Endothelial cell of umbilical vein (primary cell): ENCODE data around the gene SLC1A1. TPM values are rescaled to one million over a fixed set of nuclear protein-coding genes. Genes with fewer than 3 reads are reported as not detected.

Source experiments
- BruUV-seq: library from RNA; stranded (reverse); fragments of 400-500 nt; replicated peaks from 2 replicates; lab custom pipeline; 2021; lab: Mats Ljungman, UMichigan
- CTCF ChIA-PET: fragments of 300-600, 350-600 bp; sonication (Branson Sonifier 250); formaldehyde crosslinking; loops from one replicate; lab custom pipeline; 2021; ENCODE audit warnings: antibody characterized with exemption, inconsistent platforms; lab: Charles Lee
- POLR2A ChIA-PET: fragments of 300-600, 350-600 bp; sonication (Branson Sonifier 250); formaldehyde crosslinking; loops from one replicate; lab custom pipeline; 2021; ENCODE audit warnings: antibody characterized with exemption, inconsistent platforms; lab: Charles Lee
- DNase-seq: peaks from one replicate; pipeline ENCODE4 v3.0.0-alpha.2; 2011; ENCODE audit warnings: low read depth, low spot score
- FAIRE-seq: peaks from 2 replicates; lab custom pipeline; 2011; peaks lifted over from hg19 to GRCh38; lab: Jason Lieb, UNC
- H2AFZ ChIP-seq: 2 replicates; pipeline ENCODE4 v1.6.0; 2012; ENCODE audit warnings: low read depth, low read length, control low read depth, inconsistent platforms
- H3K27ac ChIP-seq: 2 replicates; pipeline ENCODE4 v1.5.1; 2011; ENCODE audit warnings: low read depth, mild to moderate bottlenecking, control low read depth, low read length, moderate library complexity; ENCODE audit not compliant: insufficient read depth
- H3K27me3 ChIP-seq, 2 experiments: 2 replicates each; pipeline versions ENCODE4 v1.6.0 to v1.6.1; 2011; ENCODE audit warnings: low read length in 2 of 2, mixed read lengths in 1 of 2; ENCODE audit not compliant: control insufficient read depth in 2 of 2, insufficient read depth in 2 of 2
- H3K36me3 ChIP-seq, 2 experiments: 2 replicates in 1 of 2; 3 replicates in 1 of 2; pipeline ENCODE4 v1.5.1; 2011; ENCODE audit warnings: low read length in 2 of 2, mild to moderate bottlenecking in 1 of 2, moderate library complexity in 1 of 2; ENCODE audit not compliant: control insufficient read depth in 2 of 2, insufficient read depth in 2 of 2; ENCODE audit errors: extremely low read depth in 1 of 2
- H3K4me1 ChIP-seq: 3 replicates; pipeline ENCODE4 v1.5.1; 2011; ENCODE audit warnings: mild to moderate bottlenecking, low read length; ENCODE audit not compliant: control insufficient read depth, insufficient read depth; ENCODE audit errors: extremely low read depth
- H3K4me2 ChIP-seq: 2 replicates; pipeline ENCODE4 v1.6.1; 2011; ENCODE audit warnings: low read length, control low read depth, mixed read lengths; ENCODE audit not compliant: insufficient read depth
- H3K4me3 ChIP-seq, 3 experiments: fragments of 200-600 bp in 1 of 3; sonication (generic), shearing (Covaris generic) in 1 of 3; replicated peaks in 1 of 3; 2 replicates each; pipeline ENCODE4 v1.5.1; 2011 to 2016; ENCODE audit warnings: control low read depth in 3 of 3, low read length in 3 of 3, mild to moderate bottlenecking in 2 of 3, inconsistent platforms in 1 of 3, low read depth in 1 of 3, moderate library complexity in 1 of 3; ENCODE audit not compliant: insufficient read depth in 1 of 3
- H3K79me2 ChIP-seq: 2 replicates; pipeline ENCODE4 v1.6.0; 2012; ENCODE audit warnings: low read length, inconsistent platforms; ENCODE audit not compliant: control insufficient read depth, insufficient read depth
- H3K9ac ChIP-seq: replicated peaks from 2 replicates; pipeline ENCODE3; 2011; ENCODE audit warnings: low read length, control low read depth; ENCODE audit not compliant: insufficient read depth; ENCODE audit errors: extremely low read depth
- H3K9me1 ChIP-seq: replicated peaks from 3 replicates; pipeline ENCODE4 v1.6.0; 2011; ENCODE audit warnings: mild to moderate bottlenecking, low read length; ENCODE audit not compliant: control insufficient read depth, insufficient read depth; ENCODE audit errors: extremely low read depth
- H3K9me3 ChIP-seq: replicated peaks from 2 replicates; pipeline ENCODE4 v1.5.1; 2012; ENCODE audit warnings: low read length, inconsistent platforms; ENCODE audit not compliant: control insufficient read depth, insufficient read depth
- H4K20me1 ChIP-seq: replicated peaks from 2 replicates; pipeline ENCODE3; 2011; ENCODE audit warnings: mild to moderate bottlenecking, low read length; ENCODE audit not compliant: control insufficient read depth, insufficient read depth; ENCODE audit errors: extremely low read depth
- EZH2 ChIP-seq: IDR thresholded peaks from 2 replicates; pipeline ENCODE4 v1.6.1; 2012; ENCODE audit warnings: borderline replicate concordance, low read depth, mild to moderate bottlenecking, moderate library complexity, low read length, inconsistent platforms; ENCODE audit not compliant: severe bottlenecking
- FOS ChIP-seq: IDR thresholded peaks from 2 replicates; pipeline ENCODE4 v1.6.1; 2011; ENCODE audit warnings: mild to moderate bottlenecking, low read length, moderate library complexity, borderline replicate concordance; ENCODE audit not compliant: insufficient read depth
- GATA2 ChIP-seq: IDR thresholded peaks from 2 replicates; pipeline ENCODE4 v1.7.0; 2011; ENCODE audit warnings: low read depth, mild to moderate bottlenecking, moderate library complexity, mixed read lengths, low read length; ENCODE audit not compliant: insufficient read length, insufficient read depth
- JUN ChIP-seq: IDR thresholded peaks from 2 replicates; pipeline ENCODE4 v1.6.1; 2011; ENCODE audit warnings: borderline replicate concordance, low read depth; ENCODE audit not compliant: insufficient read length, insufficient read depth
- MYC ChIP-seq: IDR thresholded peaks from one replicate; pipeline ENCODE4 v1.6.1; 2011; ENCODE audit warnings: mild to moderate bottlenecking, low read depth, low read length
- POLR2A ChIP-seq: IDR thresholded peaks from 2 replicates; pipeline ENCODE4 v1.6.1; 2012; ENCODE audit warnings: low read depth, mild to moderate bottlenecking, control low read depth, low read length
- POLR2AphosphoS5 ChIP-seq: IDR thresholded peaks from 2 replicates; pipeline ENCODE4 v1.6.1; 2012; ENCODE audit warnings: low read depth, mild to moderate bottlenecking, control low read depth, low read length, moderate library complexity; ENCODE audit not compliant: insufficient read depth
- dilution Hi-C: fragments of 300-500 bp; cut with MboI; formaldehyde crosslinking; loops from one replicate; pipeline ENCODE4 v1.15.0; 2019; ENCODE audit warnings: low sequenced_read_pairs; ENCODE audit not compliant: extremely low pct_ligation_motif_present
- intact Hi-C: fragments of 100-400 bp; cut with micrococcal nuclease; formaldehyde crosslinking; loops from one replicate; pipeline ENCODE4 v1.10.0; 2022
- polyA plus RNA-seq, 4 experiments: library from polyadenylated mRNA; depleted of rRNA in 3 of 4; stranded (reverse) in 3 of 4; unstranded in 1 of 4; fragments of >200 nt; gene quantifications; 2 replicates each; pipeline versions ENCODE4 v1.2.1 to v1.2.3, GENCODE V29; 2011 to 2012; ENCODE audit warnings: missing spikeins in 1 of 4
- total RNA-seq: library from RNA; stranded (reverse); gene quantifications from 2 replicates; pipeline ENCODE4 v1.2.3, GENCODE V29; 2021
- TF ChIP-seq, protein P1 (sequence below), 2 donors: IDR thresholded peaks; 1 replicate in 1 of 2; 2 replicates in 1 of 2; pipeline ENCODE4 v1.5.1; 2011; ENCODE audit warnings: low read length in 2 of 2, mild to moderate bottlenecking in 2 of 2, moderate library complexity in 2 of 2, control low read depth in 1 of 2, inconsistent platforms in 1 of 2, low read depth in 1 of 2; ENCODE audit not compliant: insufficient read depth in 1 of 2; ENCODE audit errors: extremely low read depth in 1 of 2
- TF ChIP-seq, protein P2 (sequence below): IDR thresholded peaks from 2 replicates; pipeline ENCODE4 v1.6.1; 2011; ENCODE audit not compliant: insufficient read depth, insufficient read length

The SLC1A1 gene
- total and polyA plus RNA-seq, 2 donors (not counting 3 experiments of a cell fraction or from before 2014, with no cell fraction given) = 5.8 to 8.3 TPM

DNA sequence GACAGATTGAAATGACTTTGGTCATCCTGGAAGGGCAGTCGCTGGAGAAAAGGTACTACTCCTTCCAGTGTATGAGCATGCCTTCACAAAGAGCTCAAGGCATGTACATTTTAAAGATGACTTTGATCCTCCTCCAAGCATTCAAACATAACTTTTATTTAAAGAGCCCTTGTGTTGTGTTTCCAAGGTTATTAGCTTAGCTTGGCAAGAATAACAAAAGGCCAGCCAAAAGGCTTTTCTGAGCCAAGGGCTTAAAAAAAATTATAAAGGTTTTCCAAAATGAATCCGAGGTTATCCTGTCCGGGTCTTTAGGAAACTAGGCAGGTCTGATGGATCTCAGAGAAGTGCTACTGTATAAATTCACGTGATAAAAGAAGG lies 100.8 kb downstream of the SLC1A1 start:
- H3K9me3 ChIP-seq = no peaks in the 10 kb centered on the region
- intact Hi-C loops = no loop called here
- no peak overlapping the region for H2AFZ ChIP-seq

DNA sequence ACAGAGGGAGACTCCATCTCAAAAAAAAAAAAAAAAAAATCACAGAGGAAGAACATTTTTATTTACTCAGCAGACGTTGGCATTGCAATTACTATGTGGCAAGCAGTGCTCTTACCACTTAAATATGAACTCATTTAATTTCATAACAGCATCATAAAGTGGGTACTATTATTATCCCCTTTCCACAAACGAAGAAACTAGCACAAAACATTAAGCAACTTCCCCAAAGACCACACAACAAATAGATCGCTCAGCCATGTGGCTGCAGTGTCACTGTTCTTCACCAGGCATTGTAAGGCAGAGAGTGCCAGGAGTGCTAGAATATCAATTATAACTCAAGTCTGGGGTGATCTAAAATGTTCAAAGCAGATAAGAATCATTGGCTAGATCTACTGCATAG lies 102.0 kb downstream of the SLC1A1 start:
- Histone ChIP-seq H3K4me3 (no peak overlapping the region), H2AFZ (no peak overlapping the region), H3K36me3 (no peaks in the 10 kb centered on the region), H3K4me1 (peaks cover 17% of the 10 kb centered on the region), H3K9me3 (no peaks in the 10 kb centered on the region), H3K9ac (no peak overlapping the region), H3K79me2 (no peaks in the 10 kb centered on the region), H3K27me3 (no peaks in the 10 kb centered on the region), H3K4me2 (no peak overlapping the region), H3K27ac (no peak overlapping the region), H3K9me1 (no peaks in the 10 kb centered on the region), H4K20me1 (no peaks in the 10 kb centered on the region)
- no peak for FAIRE-seq
- dilution Hi-C loops (no loop called here), intact Hi-C loops (no loop called here)
- no peak for DNase-seq
- TF ChIP-seq POLR2AphosphoS5 (no peak), GATA2 (no peak), JUN (no peak), MYC (no peak), EZH2 (no peak), FOS (no peak), POLR2A (no peak)
- TF ChIP-seq, protein P1, sequence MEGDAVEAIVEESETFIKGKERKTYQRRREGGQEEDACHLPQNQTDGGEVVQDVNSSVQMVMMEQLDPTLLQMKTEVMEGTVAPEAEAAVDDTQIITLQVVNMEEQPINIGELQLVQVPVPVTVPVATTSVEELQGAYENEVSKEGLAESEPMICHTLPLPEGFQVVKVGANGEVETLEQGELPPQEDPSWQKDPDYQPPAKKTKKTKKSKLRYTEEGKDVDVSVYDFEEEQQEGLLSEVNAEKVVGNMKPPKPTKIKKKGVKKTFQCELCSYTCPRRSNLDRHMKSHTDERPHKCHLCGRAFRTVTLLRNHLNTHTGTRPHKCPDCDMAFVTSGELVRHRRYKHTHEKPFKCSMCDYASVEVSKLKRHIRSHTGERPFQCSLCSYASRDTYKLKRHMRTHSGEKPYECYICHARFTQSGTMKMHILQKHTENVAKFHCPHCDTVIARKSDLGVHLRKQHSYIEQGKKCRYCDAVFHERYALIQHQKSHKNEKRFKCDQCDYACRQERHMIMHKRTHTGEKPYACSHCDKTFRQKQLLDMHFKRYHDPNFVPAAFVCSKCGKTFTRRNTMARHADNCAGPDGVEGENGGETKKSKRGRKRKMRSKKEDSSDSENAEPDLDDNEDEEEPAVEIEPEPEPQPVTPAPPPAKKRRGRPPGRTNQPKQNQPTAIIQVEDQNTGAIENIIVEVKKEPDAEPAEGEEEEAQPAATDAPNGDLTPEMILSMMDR (IDR thresholded peaks at IDR 0.05; ENCODE audit: extremely low read depth in 1 of 2, insufficient read depth in 1 of 2, low read depth in 1 of 2, low read length in 2 of 2) = no peak
- TF ChIP-seq, protein P2, sequence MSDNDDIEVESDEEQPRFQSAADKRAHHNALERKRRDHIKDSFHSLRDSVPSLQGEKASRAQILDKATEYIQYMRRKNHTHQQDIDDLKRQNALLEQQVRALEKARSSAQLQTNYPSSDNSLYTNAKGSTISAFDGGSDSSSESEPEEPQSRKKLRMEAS = no peak
- POLR2A ChIA-PET = no interaction called here
- no TSS peak for BruUV-seq
- CTCF ChIA-PET = interaction anchor here (1.3 to 2.4 kb wide), 2 partner anchors 12 to 48 kb away, joined by 5 to 13 read pairs; no protein-coding TSS in a partner anchor

More for the DNA sequence above, 100.8 kb downstream of the SLC1A1 start:
- CTCF ChIA-PET = interaction anchor here (0.9 to 1.0 kb wide), 3 partner anchors 13 to 89 kb away, joined by 3 to 4 read pairs (median 3); no protein-coding TSS in a partner anchor
- peak; percentile 70 for DNase-seq
- H3K27ac ChIP-seq = no peak overlapping the region
- H3K79me2 ChIP-seq = no peaks in the 10 kb centered on the region
- H4K20me1 ChIP-seq = no peaks in the 10 kb centered on the region
- BruUV-seq = no TSS peak
- POLR2A ChIA-PET = no interaction called here
- FAIRE-seq = no peak
- peaks cover 7% of the 10 kb centered on the region for H3K4me1 ChIP-seq
- H3K36me3 ChIP-seq = no peaks in the 10 kb centered on the region
- no peak overlapping the region for H3K4me2 ChIP-seq
- H3K4me3 ChIP-seq = no peak overlapping the region
- H3K9ac ChIP-seq = no peak overlapping the region
- dilution Hi-C loops = no loop called here
- TF ChIP-seq, protein P1 (IDR thresholded peaks at IDR 0.05; ENCODE audit: extremely low read depth in 1 of 2, insufficient read depth in 1 of 2, low read depth in 1 of 2, low read length in 2 of 2) = no peak
- no peaks in the 10 kb centered on the region for H3K27me3 ChIP-seq
- no peaks in the 10 kb centered on the region for H3K9me1 ChIP-seq
